ENCODE data around the gene DHH. TPM values are rescaled to one million over a fixed set of nuclear protein-coding genes. Genes with fewer than 3 reads are reported as not detected.

DHH gene
- total and polyA plus RNA-seq, 9 of the 15 experiments (the other 6 are each of a cell fraction or from before 2014, with no cell fraction given): 0.07 to 2.6 (median 0.54) TPM

- TF ChIP-seq ZBTB40 (IDR thresholded peaks at IDR 0.05) (peak; percentile 6; the same call in 1 of the 2 replicates), ZBTB40 (CRISPR knock-in tag; IDR thresholded peaks at IDR 0.05) (no peak), NCOA1 (IDR thresholded peaks at IDR 0.05; ENCODE audit: low read depth) (peak; percentile 68; the same call in 1 of the 2 replicates), HSF4 (CRISPR knock-in tag; IDR thresholded peaks at IDR 0.05; ENCODE audit: borderline replicate concordance) (no peak), NFYB (IDR thresholded peaks at IDR 0.05; ENCODE audit: extremely low read depth, insufficient read length) (no peak), GATA2 (CRISPR knock-in tag; IDR thresholded peaks at IDR 0.05) (peak; percentile 78), ZNF24 (IDR thresholded peaks at IDR 0.05) (0 out of 2 replicates have a peak, but pooled peaks have one; percentile 18), RNF2 (IDR thresholded peaks at IDR 0.05) (peak; percentile 44), HDAC1 (IDR thresholded peaks at IDR 0.05) (peak in 1 of 2 experiments; percentile 91; a peak in 2 of 4 replicates), GABPA (tag; conservative IDR thresholded peaks at IDR 0.05; ENCODE audit: low read depth) (peak; percentile 53; the same call in 1 of the 2 replicates), THRAP3 (IDR thresholded peaks at IDR 0.05; ENCODE audit: borderline replicate concordance) (no peak), L3MBTL2 (IDR thresholded peaks at IDR 0.05) (peak; percentile 92), PRDM10 (IDR thresholded peaks at IDR 0.05; ENCODE audit: partially characterized antibody) (peak; percentile 17), KDM4B (IDR thresholded peaks at IDR 0.05; ENCODE audit: borderline replicate concordance in 2 of 2, low read depth in 1 of 2) (no peak), ZNF561 (CRISPR knock-in tag; conservative IDR thresholded peaks at IDR 0.05) (no peak)
These were observed 4.5 kb downstream of the DHH start (continued) for GRCh38 chr12:49089821-49090773.
